Mucosa of stomach (tissue), 1 donor: ENCODE measurements around the gene ICA1.

Experiments
- H3K27me3 ChIP-seq: one replicate; pipeline ENCODE4 v1.7.0; 2013; ENCODE audit warnings: mild to moderate bottlenecking, low read length; ENCODE audit not compliant: control insufficient read depth, insufficient read depth
- H3K36me3 ChIP-seq: one replicate; pipeline ENCODE4 v1.7.0; 2013; ENCODE audit warnings: low read length; ENCODE audit not compliant: control insufficient read depth, insufficient read depth
- H3K4me1 ChIP-seq: one replicate; pipeline ENCODE4 v1.7.0; 2013; ENCODE audit warnings: mild to moderate bottlenecking, low read length; ENCODE audit not compliant: control insufficient read depth, insufficient read depth
- H3K4me3 ChIP-seq: one replicate; pipeline ENCODE4 v1.7.0; 2013; ENCODE audit warnings: low read length
- H3K9ac ChIP-seq: one replicate; pipeline ENCODE4 v1.7.0; 2013; ENCODE audit warnings: mild to moderate bottlenecking, low read length, moderate library complexity
- H3K9me3 ChIP-seq: one replicate; pipeline ENCODE4 v1.7.0; 2013; ENCODE audit warnings: mild to moderate bottlenecking, low read length, moderate library complexity; ENCODE audit not compliant: control insufficient read depth
- donor health status: Pancreatic carcinoma.

Gene ICA1

DNA sequence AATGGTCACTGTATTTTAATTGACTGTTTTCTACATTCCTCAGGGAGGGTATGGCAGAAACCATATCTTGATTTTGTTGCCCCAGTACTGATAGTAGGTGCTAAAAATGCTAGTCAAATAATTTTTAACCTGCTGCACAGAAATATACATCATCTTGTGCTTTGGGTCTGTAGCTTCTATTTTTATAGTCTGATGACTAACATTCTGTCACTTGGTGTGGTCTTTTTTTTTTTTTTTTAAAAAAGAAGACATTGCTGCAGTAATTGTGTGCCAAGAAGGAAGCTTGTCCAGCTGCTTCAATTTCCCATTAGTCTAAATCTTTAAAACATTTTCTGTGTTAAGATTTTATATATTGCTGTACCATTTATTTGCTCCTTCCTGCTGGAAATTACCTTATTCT is 83.6 kb downstream of the ICA1 start:
- H3K4me1 ChIP-seq = no peaks in the 10 kb centered on the region
- H3K27me3 ChIP-seq = no peaks in the 10 kb centered on the region
- H3K36me3 ChIP-seq = no peaks in the 10 kb centered on the region
- H3K9me3 ChIP-seq = no peaks in the 10 kb centered on the region
- H3K9ac ChIP-seq = no peak overlapping the region
- H3K4me3 ChIP-seq = no peak overlapping the region

DNA sequence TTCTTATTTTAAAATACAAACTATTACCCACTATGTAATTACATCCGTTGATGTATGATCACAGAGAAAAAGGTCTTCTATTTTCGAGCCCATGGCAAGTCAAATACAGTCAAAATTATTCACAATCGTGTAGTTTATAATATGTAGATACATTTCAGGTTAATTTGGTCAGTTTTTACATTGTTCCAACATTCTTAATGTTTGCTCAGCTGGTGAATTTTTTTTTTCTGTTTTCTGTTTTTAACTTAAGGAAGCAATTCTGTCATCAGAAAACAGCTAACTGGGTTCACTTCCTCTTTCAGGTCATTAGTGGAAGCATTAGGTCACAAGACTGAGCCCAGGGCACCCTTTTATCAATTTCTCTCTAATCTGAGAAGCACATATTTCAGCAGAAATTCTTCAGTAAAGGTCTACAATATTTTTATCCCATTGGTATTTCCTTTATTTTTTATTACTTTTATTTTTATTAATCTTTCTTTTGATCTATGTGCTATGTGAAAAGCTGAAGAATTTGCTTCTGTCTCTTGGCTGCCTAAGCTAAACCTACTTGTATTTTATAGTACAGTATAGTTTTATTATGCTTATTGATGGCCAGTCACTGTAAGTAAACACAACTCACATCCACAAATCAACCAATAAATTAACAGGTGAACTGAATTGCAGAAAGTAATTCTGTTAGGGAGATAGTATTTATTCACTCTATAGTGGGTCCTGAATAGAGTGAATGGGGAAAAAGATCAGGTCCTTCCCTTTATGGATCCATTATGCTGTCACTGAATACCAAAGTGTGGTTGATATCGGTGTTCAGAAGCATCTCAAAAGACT is 84.6 kb downstream of the ICA1 start:
- H3K4me3 ChIP-seq = no peak overlapping the region
- no peaks in the 10 kb centered on the region for H3K4me1 ChIP-seq
- no peaks in the 10 kb centered on the region for H3K27me3 ChIP-seq

DNA sequence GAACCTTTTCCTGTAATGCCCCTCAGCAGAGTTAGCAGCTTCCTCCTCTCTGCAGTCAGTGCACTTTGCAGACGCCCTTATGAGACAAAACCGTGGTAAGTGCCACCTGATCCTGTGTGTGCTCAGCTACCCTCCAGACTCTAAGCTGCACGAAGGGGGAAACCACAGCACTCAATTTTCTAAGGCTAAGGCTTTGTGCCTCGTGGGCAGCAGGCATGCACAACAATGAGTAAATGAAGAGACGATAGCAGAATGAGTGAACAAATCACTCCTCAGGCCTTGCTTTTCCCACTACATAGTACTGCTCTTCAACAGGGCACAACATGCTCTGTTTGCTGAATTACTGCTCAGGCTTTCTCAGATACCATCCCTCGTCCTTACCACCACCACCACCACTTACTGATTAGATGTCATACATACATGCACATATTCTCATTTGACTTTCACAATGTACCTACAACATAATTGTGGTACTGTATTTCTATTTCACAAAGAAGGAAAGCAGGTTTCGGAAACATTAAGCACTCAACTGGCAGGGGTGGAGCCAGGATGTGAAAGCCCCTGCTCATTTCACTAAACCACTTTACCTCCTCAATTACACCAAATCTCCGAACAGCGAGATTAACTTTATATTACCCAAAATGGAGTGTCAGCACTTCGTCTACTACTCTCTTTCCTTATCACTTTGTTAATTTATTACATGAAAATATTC is 85.4 kb downstream of the ICA1 start:
- no peak overlapping the region for H3K9ac ChIP-seq
- no peaks in the 10 kb centered on the region for H3K36me3 ChIP-seq
- H3K4me1 ChIP-seq = no peaks in the 10 kb centered on the region
- H3K4me3 ChIP-seq = no peak overlapping the region
- H3K27me3 ChIP-seq = no peaks in the 10 kb centered on the region
- no peaks in the 10 kb centered on the region for H3K9me3 ChIP-seq

More for the DNA sequence above, 84.6 kb downstream of the ICA1 start:
- Histone ChIP-seq H3K36me3 (no peaks in the 10 kb centered on the region), H3K9me3 (no peaks in the 10 kb centered on the region), H3K9ac (no peak overlapping the region)

GRCh38 chr7:8175929-8176369 is 86.0 kb downstream of the ICA1 start:
- H3K9ac ChIP-seq = no peak overlapping the region

DNA sequence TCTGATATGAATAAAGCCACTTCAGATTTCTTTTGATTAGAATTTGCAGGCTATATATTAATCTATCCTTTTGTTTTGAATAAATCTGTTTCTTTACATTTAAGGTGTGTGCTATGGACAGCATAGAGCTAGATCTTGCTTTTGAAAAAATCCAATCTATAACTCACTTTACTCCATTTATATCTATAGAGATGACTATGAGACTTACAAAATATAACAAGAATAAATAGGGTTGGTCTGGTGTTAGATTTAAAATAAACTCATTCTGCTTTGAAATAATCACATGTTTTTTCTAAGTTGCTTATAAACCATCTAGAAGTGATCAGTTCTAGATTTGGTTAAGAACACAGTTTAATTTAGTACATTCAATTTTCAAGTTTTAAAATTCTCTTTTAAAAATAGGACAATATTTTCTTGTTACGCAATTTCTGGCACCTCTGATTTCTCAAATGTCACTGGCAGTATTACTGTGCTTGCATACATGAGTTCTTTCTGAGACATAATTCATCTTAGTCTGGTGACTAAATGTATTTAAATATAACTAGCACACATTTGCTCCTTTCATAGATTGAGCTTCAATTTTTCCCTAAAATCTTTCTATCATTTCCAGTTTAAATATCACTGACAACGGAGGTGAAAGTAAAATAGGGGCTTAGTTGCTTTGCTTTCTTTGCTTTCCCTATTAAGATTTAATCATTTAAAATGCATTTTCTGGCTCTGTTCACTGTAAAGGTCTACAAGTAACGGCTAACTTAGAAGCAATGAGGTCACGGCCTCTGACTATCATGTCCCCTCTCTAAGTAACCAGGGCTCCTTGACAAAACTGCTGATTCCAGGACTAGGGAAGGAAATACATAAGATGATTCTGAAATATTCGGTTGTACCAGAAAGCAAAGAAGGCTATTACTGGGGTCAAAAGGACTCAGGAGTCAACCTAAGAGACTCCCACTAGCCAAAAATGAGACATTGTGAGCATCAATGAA is 89.3 kb downstream of the ICA1 start:
- Histone ChIP-seq H3K4me1 (no peaks in the 10 kb centered on the region), H3K27me3 (no peaks in the 10 kb centered on the region), H3K36me3 (no peaks in the 10 kb centered on the region), H3K9ac (no peak overlapping the region), H3K4me3 (no peak overlapping the region), H3K9me3 (no peaks in the 10 kb centered on the region)

More at GRCh38 chr7:8175929-8176369, 86.0 kb downstream of the ICA1 start:
- Histone ChIP-seq H3K9me3 (no peaks in the 10 kb centered on the region), H3K4me3 (no peak overlapping the region), H3K4me1 (no peaks in the 10 kb centered on the region), H3K27me3 (no peaks in the 10 kb centered on the region), H3K36me3 (no peaks in the 10 kb centered on the region)

GRCh38 chr7:8169171-8169570 is 92.8 kb downstream of the ICA1 start:
- no peak overlapping the region for H3K9ac ChIP-seq
- H3K36me3 ChIP-seq = no peaks in the 10 kb centered on the region
- no peaks in the 10 kb centered on the region for H3K4me1 ChIP-seq
- H3K4me3 ChIP-seq = no peak overlapping the region
- no peaks in the 10 kb centered on the region for H3K27me3 ChIP-seq
- no peaks in the 10 kb centered on the region for H3K9me3 ChIP-seq

GRCh38 chr7:8168336-8168735 is 93.6 kb downstream of the ICA1 start:
- Histone ChIP-seq H3K36me3 (no peaks in the 10 kb centered on the region), H3K27me3 (no peaks in the 10 kb centered on the region), H3K9ac (no peak overlapping the region), H3K4me3 (no peak overlapping the region), H3K9me3 (no peaks in the 10 kb centered on the region), H3K4me1 (no peaks in the 10 kb centered on the region)

DNA sequence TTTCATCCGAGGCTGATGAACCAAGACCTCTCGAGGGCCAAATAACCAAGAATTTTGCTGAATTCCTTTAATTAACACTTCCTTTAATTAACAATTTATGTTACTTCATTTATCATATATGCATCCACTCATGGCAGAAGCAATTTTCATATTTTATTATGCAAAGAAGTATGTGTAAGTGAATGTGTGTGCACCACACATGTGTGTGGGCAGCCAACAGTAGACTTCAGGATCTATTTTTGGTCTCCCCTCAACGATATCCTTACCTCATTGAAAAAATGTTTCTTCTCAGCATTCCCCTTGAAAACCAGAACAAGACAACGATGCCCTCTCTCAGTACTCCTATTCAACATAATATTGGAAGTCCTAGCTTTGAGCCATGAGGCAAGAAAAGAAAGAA is 96.8 kb downstream of the ICA1 start:
- Histone ChIP-seq H3K36me3 (no peaks in the 10 kb centered on the region), H3K27me3 (no peaks in the 10 kb centered on the region), H3K4me3 (no peak overlapping the region), H3K9me3 (no peaks in the 10 kb centered on the region), H3K9ac (no peak overlapping the region), H3K4me1 (no peaks in the 10 kb centered on the region)

DNA sequence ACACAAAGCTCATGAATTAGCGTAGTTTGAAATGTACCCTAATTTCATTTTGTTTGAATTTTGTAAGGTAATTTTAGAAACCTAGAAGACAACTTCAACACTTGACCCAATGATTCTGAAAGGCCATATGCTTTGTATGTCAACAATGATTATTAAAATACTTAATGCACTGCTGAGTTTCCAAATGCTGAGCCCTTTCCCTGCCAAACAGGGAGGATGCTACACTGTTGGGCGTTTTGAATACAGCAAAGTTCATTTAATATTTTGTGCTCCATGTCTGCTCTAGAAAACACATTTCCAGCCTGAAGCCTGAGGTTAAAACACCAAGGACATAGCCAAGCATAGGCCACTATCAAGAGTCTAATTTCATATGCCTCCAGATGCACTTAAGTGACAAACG is 99.8 kb downstream of the ICA1 start:
- Histone ChIP-seq H3K9me3 (no peaks in the 10 kb centered on the region), H3K36me3 (no peaks in the 10 kb centered on the region), H3K4me3 (no peak overlapping the region), H3K4me1 (no peaks in the 10 kb centered on the region), H3K27me3 (no peaks in the 10 kb centered on the region), H3K9ac (no peak overlapping the region)

DNA sequence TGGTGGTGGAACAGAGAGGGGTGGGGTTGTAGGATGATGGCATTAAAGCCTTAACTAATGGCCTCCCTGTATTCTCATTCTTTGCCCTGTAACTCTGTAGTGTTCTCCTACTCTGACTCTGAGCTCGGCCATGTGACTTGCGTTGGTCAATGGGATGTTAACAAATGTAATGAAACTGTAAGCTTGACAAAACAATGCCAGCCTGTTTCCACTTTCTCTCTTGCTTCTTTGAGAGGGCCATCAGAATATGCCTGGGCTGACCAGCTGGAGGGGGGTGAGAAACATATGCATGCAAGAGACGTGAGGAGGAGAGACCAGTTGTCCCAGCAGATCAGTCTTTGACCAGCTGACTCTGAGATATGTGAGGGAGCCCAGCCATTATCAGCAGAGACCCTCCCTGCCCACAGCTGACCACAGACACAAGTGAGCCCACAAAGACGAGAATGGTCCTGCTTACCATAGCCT is 100.6 kb downstream of the ICA1 start:
- no peaks in the 10 kb centered on the region for H3K4me1 ChIP-seq
- no peaks in the 10 kb centered on the region for H3K27me3 ChIP-seq
- no peak overlapping the region for H3K9ac ChIP-seq
- no peaks in the 10 kb centered on the region for H3K9me3 ChIP-seq
- no peak overlapping the region for H3K4me3 ChIP-seq
- no peaks in the 10 kb centered on the region for H3K36me3 ChIP-seq

- Histone ChIP-seq H3K4me1 (no peaks in the 10 kb centered on the region), H3K27me3 (no peaks in the 10 kb centered on the region), H3K4me3 (no peak overlapping the region), H3K9ac (no peak overlapping the region), H3K36me3 (no peaks in the 10 kb centered on the region), H3K9me3 (no peaks in the 10 kb centered on the region)
These were observed 101.1 kb downstream of the ICA1 start for GRCh38 chr7:8160779-8161345.
